HG03135 (cell line): ENCODE measurements around the gene MUC5AC.
"Not testable (repeated sequence)": the region's sequence is repeated elsewhere in the genome, so short reads cannot be mapped to it uniquely, and the experiment has no call there.

Experiments used
- ATAC-seq: cut with Tn5 transposase; IDR thresholded peaks from one replicate; pipeline ENCODE4 v1.9.1; 2021; ENCODE audit warnings: mild to moderate bottlenecking, moderate library complexity; ENCODE audit not compliant: unreplicated experiment

Gene MUC5AC

DNA sequence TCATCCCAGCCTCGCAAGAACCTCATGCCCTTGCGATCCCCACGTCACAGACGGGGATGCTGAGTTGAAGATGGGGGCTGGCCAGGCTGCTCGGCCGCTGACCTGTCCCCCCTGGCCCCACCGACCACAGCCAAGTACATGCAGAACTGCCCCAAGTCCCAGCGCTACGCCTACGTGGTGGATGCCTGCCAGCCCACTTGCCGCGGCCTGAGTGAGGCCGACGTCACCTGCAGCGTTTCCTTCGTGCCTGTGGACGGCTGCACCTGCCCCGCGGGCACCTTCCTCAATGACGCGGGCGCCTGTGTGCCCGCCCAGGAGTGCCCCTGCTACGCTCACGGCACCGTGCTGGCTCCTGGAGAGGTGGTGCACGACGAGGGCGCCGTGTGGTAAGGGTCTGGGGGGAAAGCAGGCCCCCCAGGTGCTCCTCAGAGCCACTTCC is 75.1 kb downstream of the MUC5AC start:
- ATAC-seq = no peak

DNA sequence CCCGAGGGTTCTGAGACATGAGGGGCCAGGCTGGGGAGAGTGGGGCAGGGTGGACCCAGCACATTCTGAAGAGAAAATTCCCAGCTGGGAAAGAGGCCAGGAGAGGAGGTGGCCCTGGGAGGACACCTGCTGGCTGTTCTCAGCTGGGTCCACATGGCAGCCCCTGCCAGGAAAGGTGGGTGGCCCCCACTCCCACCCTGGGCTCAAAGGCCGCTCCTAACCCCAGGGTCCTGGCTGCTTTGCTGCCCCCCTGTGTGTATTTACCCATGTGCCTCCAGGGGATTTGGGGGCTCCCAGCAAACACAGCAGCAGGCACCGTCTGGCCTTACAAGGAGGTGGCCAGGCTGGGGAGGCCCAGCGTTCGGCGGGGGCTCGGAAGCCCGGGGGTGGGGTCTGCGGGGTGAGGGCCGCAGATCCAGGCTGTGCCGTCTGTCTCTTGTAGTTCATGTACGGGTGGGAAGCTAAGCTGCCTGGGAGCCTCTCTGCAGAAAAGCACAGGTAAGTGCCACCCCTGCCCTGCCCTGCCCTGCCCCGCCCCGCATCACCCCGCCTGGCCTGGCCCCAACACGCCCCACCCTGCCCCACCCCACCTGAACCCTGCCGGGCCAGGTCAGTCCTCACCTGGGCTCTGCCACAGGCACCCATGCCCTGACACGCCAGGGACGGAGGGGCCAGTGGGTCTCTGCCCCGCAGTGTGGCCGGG is 75.7 kb downstream of the MUC5AC start:
- ATAC-seq = no peak

DNA sequence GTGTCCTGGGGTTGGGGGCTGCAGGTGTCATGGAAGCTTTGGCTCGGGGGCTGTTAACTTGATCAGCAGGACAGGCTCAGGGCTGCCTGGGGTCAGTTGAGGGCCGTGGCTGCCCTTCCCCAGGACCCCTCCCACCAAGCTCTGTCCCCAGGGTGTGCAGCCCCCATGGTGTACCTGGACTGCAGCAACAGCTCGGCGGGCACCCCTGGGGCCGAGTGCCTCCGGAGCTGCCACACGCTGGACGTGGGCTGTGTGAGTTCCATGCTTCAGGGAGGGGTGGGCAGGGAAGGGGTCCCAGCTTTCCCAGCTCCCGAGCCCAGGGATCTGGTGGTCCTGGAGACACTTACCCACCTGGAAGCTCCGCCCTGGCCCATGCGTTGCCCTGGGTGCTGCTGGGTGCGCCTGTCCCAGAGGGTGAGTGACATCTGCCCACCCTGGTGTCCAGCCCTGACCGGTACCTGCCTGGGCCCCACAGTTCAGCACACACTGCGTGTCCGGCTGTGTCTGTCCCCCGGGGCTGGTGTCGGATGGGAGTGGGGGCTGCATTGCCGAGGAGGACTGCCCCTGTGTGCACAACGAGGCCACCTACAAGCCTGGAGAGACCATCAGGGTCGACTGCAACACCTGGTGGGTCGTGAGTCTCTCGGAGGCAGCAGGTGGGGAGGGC is 76.4 kb downstream of the MUC5AC start:
- no peak for ATAC-seq

DNA sequence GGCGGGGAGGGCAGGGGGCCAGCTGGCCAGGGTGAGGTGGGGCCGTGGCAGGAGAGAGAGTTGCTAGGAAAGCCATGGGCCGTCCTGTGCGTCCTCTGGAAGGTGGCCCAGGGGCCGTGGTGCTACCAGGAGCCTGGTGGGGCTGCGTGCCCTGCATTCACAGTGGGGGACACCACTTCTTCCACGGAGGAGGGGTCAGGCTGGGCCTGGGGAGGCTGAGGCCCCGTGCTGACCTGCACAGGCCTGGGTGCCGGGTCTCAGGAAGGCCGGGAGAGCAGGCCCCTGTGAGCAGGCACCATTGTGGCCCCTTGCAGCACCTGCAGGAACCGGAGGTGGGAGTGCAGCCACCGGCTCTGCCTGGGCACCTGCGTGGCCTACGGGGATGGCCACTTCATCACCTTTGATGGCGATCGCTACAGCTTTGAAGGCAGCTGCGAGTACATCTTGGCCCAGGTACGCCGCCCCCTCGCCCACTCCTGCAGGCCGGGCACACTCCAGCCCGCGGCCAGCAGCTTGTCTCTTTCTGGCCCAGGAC is 77.1 kb downstream of the MUC5AC start:
- no peak for ATAC-seq

DNA sequence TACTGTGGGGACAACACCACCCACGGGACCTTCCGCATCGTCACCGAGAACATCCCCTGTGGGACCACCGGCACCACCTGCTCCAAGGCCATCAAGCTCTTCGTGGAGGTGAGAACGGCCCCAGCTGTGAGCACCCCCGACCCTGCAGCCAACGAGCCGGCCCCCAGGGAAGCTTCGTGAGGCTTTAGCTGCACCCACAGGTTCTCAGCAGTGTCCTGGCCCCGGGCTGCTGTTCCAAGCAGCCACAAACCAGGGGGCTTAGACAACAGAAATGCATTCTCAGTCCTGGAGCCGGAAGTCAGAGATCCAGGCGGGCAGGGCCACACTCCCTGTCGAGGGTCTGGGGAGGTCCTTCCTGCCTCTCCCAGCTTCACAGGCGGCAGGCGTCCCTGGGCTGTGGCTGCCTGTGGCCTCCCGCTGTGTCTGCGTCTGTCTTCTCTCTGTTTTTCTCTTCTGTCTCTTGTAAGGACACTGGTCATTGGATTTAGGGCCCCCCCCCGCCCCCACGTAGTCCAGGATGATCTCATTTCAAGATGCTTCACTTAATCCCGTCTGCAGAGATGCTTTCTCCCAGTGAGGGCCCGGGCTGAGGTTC is 77.7 kb downstream of the MUC5AC start:
- ATAC-seq = no peak

DNA sequence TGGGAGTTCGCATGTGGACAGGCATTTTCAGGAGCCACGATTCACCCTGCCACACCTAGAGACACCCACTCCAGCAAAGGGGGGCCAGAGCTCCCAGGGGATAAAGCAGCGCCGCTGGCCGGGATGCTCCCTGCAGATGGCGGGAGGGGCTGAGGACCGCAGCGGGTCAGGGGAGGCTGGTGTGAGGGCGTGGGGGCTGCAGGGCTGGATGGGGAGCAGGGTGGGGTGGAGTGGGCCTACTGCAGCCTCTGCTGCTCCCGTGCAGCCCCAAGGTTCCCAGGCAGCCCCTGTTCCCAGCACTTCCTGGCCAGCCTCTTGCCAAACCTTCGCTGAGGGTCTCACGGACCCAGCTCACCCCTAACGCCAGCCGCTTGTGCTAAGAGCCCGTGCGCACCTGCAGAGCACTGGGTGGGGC is 78.2 kb downstream of the MUC5AC start:
- no peak for ATAC-seq

DNA sequence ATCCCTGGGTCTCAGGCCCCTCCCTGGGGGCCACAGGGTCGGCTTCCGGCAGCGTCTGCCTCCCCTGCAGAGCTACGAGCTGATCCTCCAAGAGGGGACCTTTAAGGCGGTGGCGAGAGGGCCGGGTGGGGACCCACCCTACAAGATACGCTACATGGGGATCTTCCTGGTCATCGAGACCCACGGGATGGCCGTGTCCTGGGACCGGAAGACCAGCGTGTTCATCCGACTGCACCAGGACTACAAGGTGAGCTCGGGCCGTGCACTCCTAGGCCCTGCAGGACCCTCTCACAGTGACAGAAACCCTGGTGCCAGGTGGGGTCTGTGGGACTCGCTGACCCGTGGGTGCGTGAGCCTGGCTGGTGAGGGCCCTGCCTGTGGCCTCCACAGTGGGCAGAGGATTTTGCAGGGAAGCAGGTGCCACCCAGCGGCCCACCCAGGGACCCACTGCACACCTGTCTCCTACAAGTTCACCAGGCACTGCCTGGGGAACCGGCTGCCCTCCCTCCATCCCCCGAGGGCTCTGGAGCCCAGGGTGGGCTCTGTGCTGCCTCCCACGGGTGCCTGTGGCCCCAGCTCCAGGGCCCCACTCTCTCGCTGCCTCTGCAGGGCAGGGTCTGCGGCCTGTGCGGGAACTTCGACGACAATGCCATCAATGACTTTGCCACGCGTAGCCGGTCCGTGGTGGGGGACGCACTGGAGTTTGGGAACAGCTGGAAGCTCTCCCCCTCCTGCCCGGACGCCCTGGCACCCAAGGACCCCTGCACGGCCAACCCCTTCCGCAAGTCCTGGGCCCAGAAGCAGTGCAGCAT is 78.8 kb downstream of the MUC5AC start:
- no peak for ATAC-seq

DNA sequence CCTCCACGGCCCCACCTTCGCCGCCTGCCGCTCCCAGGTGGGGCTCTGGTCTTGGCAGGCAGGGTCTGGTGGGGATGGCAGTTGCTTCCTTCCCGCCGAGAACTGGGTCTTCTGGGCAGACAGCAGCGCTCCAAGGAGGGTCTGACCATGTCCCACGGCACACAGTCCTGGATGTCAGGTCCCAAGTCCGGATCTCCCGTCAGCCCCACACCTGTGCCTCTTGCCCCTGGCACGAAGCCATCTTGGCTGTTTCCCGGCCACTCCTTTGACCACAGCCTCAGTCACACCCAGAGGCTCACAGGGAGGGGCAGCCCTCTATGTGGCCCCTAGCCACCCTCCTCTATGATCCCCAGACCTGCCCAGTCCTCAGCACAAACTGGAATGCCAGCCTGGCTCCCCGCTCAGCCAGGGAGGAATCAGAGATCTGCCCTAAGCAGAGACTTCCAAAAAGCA is 79.4 kb downstream of the MUC5AC start:
- ATAC-seq = no peak

DNA sequence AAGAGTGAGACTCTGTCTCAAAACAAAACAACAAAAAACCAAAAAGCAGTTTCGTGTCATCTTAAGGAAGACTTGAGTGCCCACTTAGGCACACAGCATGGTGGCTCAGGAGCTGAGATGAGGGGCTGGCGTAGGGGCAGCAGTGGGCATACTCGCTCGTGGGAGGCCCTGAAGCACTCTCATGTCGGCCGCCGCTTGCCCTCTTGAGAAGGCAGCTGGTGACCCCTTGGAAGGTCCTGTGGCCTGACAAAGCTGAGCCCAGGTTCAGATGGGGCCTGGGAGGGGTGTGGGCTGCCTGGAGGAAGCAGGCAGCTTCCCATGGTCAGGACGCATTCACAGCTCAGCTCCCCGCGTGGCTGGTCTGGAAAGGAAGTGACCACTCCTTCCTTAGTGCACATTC is 80.1 kb downstream of the MUC5AC start:
- ATAC-seq = no peak

DNA sequence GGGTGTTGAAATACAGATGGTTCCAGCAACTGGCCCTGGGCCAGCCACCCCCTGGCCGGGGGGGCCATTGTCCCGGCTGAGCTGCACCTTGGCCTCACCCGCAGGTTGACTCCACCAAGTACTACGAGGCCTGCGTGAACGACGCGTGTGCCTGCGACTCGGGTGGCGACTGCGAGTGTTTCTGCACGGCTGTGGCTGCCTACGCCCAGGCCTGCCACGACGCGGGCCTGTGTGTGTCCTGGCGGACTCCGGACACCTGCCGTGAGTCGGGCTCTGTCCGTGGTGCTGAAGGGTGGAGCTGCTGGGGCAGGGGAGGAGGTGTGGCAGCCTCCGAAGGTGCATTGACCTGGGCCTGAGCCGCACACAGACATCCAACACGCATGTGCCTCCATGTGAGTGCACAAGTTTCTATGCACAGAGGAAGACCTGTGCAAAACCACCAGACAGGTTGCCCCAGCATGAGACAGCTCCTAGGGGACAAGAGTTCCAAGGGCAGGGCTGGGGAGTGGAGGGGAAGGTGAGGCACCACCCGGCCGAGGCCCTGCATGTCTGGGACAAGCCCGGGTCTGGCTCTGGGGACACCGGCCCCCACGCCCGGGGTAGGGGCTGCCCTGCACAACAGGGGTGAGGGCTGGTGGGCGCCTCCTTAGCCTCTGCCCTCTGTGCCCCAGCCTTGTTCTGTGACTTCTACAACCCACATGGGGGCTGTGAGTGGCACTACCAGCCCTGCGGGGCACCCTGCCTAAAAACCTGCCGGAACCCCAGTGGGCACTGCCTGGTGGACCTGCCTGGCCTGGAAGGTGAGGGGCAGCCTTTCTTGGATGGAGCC is 81.2 kb downstream of the MUC5AC start:
- no peak for ATAC-seq

DNA sequence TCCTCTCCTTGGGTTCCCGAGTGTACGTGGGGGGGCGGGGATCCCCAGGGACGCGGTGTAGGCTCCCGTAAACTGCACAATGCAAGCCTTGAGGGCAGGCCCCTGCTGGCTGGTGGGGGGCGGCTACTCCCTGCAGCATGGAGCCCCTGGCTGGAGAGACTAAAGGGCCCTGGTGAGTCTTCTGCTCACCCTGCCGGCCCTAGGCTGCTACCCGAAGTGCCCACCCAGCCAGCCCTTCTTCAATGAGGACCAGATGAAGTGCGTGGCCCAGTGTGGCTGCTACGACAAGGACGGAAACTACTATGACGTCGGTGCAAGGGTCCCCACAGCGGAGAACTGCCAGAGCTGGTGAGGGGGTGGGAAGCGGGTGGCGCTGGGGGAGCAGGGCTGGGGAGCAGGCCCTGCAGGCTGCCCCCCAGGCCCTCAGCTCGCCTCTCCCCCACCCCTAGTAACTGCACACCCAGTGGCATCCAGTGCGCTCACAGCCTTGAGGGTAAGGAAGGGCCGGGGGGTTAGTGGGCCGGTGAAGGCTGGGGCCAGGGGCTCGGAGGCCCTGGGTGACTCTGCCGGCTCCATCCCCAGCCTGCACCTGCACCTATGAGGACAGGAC is 81.9 kb downstream of the MUC5AC start:
- no peak for ATAC-seq

DNA sequence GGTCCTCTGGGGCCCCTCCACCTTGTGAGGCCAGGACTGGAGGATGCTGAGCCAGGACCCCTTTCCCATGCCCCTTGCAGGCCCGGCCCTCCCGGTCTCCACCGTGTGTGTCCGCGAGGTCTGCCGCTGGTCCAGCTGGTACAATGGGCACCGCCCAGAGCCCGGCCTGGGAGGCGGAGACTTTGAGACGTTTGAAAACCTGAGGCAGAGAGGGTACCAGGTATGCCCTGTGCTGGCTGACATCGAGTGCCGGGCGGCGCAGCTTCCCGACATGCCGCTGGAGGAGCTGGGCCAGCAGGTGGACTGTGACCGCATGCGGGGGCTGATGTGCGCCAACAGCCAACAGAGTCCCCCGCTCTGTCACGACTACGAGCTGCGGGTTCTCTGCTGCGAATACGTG is 83.0 kb downstream of the MUC5AC start:
- no peak for ATAC-seq

DNA sequence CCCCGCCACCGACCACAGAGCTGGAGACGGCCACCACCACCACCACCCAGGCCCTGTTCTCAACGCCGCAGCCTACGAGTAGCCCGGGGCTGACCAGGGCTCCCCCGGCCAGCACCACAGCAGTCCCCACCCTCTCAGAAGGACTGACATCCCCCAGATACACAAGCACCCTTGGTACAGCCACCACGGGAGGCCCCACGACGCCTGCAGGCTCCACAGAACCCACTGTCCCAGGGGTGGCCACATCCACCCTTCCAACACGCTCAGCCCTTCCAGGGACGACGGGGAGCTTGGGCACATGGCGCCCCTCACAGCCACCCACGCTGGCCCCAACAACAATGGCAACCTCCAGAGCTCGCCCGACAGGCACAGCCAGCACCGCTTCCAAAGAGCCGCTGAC is 84.0 kb downstream of the MUC5AC start:
- no peak for ATAC-seq

DNA sequence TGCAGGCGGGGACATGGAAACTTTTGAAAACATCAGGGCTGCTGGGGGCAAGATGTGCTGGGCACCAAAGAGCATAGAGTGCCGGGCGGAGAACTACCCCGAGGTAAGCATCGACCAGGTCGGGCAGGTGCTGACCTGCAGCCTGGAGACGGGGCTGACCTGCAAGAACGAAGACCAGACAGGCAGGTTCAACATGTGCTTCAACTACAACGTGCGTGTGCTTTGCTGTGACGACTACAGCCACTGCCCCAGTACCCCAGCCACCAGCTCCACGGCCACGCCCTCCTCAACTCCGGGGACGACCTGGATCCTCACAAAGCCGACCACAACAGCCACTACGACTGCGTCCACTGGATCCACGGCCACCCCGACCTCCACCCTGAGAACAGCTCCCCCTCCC is 84.5 kb downstream of the MUC5AC start:
- ATAC-seq = no peak

DNA sequence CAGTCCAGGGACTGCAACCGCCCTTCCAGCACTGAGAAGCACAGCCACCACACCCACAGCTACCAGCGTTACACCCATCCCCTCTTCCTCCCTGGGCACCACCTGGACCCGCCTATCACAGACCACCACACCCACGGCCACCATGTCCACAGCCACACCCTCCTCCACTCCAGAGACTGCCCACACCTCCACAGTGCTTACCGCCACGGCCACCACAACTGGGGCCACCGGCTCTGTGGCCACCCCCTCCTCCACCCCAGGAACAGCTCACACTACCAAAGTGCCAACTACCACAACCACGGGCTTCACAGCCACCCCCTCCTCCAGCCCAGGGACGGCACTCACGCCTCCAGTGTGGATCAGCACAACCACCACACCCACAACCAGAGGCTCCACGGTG is 85.0 kb downstream of the MUC5AC start:
- ATAC-seq = not testable (repeated sequence)

DNA sequence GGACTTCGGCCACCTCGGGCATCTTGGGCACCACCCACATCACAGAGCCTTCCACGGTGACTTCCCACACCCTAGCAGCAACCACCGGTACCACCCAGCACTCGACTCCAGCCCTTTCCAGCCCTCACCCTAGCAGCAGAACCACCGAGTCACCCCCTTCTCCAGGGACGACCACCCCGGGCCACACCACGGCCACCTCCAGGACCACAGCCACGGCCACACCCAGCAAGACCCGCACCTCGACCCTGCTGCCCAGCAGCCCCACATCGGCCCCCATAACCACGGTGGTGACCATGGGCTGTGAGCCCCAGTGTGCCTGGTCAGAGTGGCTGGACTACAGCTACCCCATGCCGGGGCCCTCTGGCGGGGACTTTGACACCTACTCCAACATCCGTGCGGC is 85.8 kb downstream of the MUC5AC start:
- ATAC-seq = not testable (repeated sequence)

DNA sequence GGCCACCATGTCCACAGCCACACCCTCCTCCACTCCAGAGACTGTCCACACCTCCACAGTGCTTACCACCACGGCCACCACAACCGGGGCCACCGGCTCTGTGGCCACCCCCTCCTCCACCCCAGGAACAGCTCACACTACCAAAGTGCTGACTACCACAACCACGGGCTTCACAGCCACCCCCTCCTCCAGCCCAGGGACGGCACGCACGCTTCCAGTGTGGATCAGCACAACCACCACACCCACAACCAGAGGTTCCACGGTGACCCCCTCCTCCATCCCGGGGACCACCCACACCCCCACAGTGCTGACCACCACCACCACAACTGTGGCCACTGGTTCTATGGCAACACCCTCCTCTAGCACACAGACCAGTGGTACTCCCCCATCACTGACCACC is 86.8 kb downstream of the MUC5AC start:
- not testable (repeated sequence) for ATAC-seq

DNA sequence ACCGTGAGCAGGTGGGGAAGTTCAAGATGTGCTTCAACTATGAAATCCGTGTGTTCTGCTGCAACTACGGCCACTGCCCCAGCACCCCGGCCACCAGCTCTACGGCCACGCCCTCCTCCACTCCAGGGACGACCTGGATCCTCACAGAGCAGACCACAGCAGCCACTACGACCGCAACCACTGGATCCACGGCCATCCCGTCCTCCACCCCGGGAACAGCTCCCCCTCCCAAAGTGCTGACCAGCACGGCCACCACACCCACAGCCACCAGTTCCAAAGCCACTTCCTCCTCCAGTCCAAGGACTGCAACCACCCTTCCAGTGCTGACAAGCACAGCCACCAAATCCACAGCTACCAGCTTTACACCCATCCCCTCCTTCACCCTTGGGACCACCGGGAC is 88.0 kb downstream of the MUC5AC start:
- ATAC-seq = not testable (repeated sequence)

DNA sequence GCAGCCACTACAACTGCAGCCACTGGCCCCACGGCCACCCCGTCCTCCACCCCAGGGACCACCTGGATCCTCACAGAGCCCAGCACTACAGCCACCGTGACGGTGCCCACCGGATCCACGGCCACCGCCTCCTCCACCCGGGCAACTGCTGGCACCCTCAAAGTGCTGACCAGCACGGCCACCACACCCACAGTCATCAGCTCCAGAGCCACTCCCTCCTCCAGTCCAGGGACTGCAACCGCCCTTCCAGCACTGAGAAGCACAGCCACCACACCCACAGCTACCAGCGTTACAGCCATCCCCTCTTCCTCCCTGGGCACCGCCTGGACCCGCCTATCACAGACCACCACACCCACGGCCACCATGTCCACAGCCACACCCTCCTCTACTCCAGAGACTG is 88.5 kb downstream of the MUC5AC start:
- not testable (repeated sequence) for ATAC-seq

DNA sequence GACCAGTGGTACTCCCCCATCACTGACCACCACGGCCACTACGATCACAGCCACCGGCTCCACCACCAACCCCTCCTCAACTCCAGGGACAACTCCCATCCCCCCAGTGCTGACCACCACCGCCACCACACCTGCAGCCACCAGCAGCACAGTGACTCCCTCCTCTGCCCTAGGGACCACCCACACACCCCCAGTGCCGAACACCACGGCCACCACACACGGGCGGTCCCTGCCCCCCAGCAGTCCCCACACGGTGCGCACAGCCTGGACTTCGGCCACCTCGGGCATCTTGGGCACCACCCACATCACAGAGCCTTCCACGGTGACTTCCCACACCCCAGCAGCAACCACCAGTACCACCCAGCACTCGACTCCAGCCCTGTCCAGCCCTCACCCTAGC is 89.3 kb downstream of the MUC5AC start:
- not testable (repeated sequence) for ATAC-seq
